ENCODE measurements around the gene ASS1. TPM values are rescaled to one million over a fixed set of nuclear protein-coding genes. Genes with fewer than 3 reads are reported as not detected.

The ASS1 gene
- total RNA-seq, 1 donor from 2014 or later: 1.6 TPM

DNA sequence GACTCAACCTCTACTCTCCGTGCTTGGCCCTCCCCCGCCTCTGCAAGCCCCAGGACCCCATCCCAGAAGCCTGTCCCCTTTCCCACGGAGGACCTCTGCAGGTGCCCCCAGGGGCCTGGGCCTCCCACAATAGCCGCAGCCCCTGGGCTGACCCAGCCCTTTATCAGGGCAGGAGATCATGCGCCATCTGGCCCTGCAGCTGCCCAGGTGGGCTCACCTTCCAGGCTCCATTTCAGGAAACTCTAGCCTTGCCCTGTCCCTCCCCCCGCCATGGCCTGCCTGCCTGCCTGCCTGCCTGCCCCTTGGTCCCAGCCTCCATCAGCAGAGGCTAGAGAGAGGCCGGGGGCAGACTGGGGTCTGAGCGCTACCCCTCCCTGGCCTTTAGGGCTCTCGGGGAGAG lies 48.7 kb downstream of the ASS1 start:
- Mint-ChIP-seq H3K27ac (no peak overlapping the region), H3K9me3 (peaks cover 10% of the 10 kb centered on the region), H3K4me1 (no peaks in the 10 kb centered on the region), H3K27me3 (peaks cover 12% of the 10 kb centered on the region), H3K4me3 (no peak overlapping the region), H3K36me3 (ENCODE audit: low read depth) (no peaks in the 10 kb centered on the region)
- intact Hi-C loops (cut with micrococcal nuclease): no loop called here
- ATAC-seq (ENCODE audit: low read depth) (no peak), DNase-seq (no peak)
- CTCF ChIA-PET: no interaction called here
- TF ChIP-seq, protein P1, sequence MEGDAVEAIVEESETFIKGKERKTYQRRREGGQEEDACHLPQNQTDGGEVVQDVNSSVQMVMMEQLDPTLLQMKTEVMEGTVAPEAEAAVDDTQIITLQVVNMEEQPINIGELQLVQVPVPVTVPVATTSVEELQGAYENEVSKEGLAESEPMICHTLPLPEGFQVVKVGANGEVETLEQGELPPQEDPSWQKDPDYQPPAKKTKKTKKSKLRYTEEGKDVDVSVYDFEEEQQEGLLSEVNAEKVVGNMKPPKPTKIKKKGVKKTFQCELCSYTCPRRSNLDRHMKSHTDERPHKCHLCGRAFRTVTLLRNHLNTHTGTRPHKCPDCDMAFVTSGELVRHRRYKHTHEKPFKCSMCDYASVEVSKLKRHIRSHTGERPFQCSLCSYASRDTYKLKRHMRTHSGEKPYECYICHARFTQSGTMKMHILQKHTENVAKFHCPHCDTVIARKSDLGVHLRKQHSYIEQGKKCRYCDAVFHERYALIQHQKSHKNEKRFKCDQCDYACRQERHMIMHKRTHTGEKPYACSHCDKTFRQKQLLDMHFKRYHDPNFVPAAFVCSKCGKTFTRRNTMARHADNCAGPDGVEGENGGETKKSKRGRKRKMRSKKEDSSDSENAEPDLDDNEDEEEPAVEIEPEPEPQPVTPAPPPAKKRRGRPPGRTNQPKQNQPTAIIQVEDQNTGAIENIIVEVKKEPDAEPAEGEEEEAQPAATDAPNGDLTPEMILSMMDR (IDR thresholded peaks at IDR 0.05): no peak
- POLR2A ChIA-PET: no interaction called here

DNA sequence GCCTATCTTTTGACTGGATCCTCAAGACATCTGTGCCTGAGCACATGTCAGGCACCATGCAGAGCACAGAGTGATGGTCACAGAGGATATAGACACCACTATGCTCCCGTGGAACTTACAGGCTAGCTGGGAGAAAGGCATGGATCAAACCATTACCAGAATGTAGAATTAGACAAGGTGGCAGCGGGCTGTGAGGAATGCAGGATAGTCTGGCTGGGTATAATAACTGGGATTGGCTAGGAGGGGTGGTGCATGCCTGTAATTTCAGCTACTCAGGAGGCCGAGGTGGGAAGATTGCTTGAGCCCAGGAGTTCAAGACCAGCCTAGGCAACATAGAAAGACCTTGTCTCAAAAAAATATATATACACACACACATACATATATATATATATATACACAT lies 50.3 kb downstream of the ASS1 start:
- no peaks in the 10 kb centered on the region for H3K4me1 Mint-ChIP-seq
- no peak overlapping the region for H3K27ac Mint-ChIP-seq
- peaks cover 10% of the 10 kb centered on the region for H3K9me3 Mint-ChIP-seq
- ChIA-PET CTCF (no interaction called here), POLR2A (no interaction called here)
- ATAC-seq (ENCODE audit: low read depth) (no peak), DNase-seq (no peak)
- TF ChIP-seq, protein P1 (IDR thresholded peaks at IDR 0.05): no peak
- intact Hi-C loops (cut with micrococcal nuclease): no loop called here
- H3K4me3 Mint-ChIP-seq: no peak overlapping the region
- no peaks in the 10 kb centered on the region for H3K36me3 Mint-ChIP-seq (ENCODE audit: low read depth)
- H3K27me3 Mint-ChIP-seq: peaks cover 12% of the 10 kb centered on the region

DNA sequence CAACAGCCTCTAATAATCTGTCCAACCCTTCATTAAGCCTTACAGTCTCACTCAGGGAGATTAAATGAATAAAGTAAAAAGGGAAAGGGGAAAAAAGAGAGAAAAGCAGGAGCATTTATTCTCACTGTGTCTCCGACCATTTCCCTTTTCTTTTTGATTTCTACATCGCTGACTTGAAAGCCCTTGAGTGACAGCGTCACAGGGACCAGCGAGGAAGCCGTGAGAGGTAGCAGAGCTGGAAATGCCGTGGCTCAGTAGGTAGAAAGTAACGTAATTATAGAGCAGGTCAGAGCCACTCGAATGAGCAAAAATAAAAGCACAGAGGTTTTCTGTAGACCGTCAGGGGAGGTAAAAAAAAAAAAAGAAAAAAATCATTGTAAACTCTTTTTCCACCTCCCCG lies 52.4 kb downstream of the ASS1 start:
- CTCF ChIA-PET: no interaction called here

DNA sequence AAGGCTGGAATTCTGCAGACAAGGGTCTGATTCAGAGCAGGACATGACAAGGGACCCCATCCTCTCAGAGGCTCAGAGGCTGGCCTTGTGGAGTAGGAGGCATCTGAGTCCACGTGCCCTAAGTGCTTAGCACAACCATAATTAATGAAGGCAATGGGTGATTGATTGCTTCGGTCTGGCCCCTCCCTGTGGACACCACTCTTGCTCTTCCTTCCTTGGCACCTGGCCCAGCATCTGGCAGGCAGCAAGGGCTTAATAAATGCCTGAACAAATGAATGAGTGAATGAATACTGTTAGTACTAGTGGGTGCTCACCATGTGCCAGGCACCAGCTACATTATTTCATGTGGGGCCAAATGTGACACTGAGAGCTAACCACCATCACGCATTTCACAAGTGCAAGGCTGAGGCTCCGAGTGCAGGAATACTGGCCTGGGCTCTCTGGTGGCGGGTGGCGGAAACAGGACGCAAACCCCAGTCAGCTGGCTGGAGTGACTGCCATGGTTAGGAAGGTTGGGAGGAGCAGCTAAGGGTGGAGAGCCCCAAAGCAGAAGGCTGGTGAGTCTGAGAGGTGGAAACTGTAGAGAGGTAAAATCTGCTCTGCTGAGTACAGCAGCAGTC lies 53.6 kb downstream of the ASS1 start:
- peaks cover 10% of the 10 kb centered on the region for H3K9me3 Mint-ChIP-seq

More for the DNA sequence above, 52.4 kb downstream of the ASS1 start:
- TF ChIP-seq, protein P1 (IDR thresholded peaks at IDR 0.05): no peak
- Mint-ChIP-seq H3K9me3 (peaks cover 10% of the 10 kb centered on the region), H3K4me1 (no peaks in the 10 kb centered on the region), H3K27me3 (peaks cover 12% of the 10 kb centered on the region), H3K36me3 (ENCODE audit: low read depth) (no peaks in the 10 kb centered on the region), H3K4me3 (no peak overlapping the region), H3K27ac (no peak overlapping the region)
- DNase-seq (no peak), ATAC-seq (ENCODE audit: low read depth) (no peak)
- POLR2A ChIA-PET: no interaction called here
- intact Hi-C loops (cut with micrococcal nuclease): no loop called here

DNA sequence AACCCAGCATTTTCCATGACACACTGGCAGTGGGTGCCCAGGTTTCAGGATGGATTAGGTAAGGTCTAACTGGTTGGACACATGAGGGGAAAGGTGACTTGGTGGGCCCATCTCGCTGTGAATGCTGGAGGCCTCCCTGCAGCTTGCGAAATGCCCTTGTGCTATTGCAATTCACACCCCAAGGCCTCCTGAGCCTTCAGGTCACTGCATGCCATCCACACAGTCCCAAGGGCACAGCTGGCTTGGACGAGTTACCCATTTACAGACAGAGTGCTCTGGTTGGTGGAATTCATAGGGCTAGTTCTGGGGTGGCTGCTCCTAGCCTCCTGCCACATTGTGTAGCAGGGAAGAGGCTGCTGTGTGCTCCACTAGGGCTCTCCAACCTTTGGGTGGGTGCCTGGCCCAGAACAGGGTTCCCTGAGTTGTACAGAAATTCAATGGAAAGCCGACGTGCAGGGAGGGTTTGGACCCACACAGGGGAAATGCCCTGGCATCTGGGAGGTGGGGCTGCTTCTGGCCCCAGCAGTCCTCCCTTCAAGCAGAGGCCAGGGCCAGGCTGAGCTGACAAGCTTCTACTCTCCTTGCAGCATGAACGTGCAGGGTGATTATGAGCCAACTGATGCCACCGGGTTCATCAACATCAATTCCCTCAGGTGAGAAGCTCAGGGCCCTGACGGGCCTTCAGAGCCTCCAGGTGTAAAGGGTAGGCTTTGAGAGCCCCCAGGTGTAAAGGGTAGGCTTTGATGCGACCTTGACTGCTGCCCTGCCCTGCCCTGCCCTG lies 54.3 kb downstream of the ASS1 start:
- TF ChIP-seq, protein P1 (IDR thresholded peaks at IDR 0.05): no peak
- Mint-ChIP-seq H3K4me1 (no peaks in the 10 kb centered on the region), H3K27ac (no peak overlapping the region), H3K9me3 (peaks cover 10% of the 10 kb centered on the region), H3K4me3 (no peak overlapping the region), H3K36me3 (ENCODE audit: low read depth) (no peaks in the 10 kb centered on the region), H3K27me3 (peaks cover 8% of the 10 kb centered on the region)
- no peak for ATAC-seq (ENCODE audit: low read depth)
- DNase-seq: no peak
- ChIA-PET CTCF (no interaction called here), POLR2A (no interaction called here)
- intact Hi-C loops (cut with micrococcal nuclease): no loop called here

More for the DNA sequence above, 53.6 kb downstream of the ASS1 start:
- ATAC-seq (ENCODE audit: low read depth) (no peak), DNase-seq (no peak)
- TF ChIP-seq, protein P1 (IDR thresholded peaks at IDR 0.05): no peak
- Mint-ChIP-seq H3K4me1 (no peaks in the 10 kb centered on the region), H3K4me3 (no peak overlapping the region), H3K27me3 (peaks cover 8% of the 10 kb centered on the region), H3K36me3 (ENCODE audit: low read depth) (no peaks in the 10 kb centered on the region), H3K27ac (no peak overlapping the region)
- POLR2A ChIA-PET: no interaction called here
- intact Hi-C loops (cut with micrococcal nuclease): no loop called here
- CTCF ChIA-PET: no interaction called here
